IMR-90 (cell line): ENCODE results near the gene PRKCA. TPM values are rescaled to one million over a fixed set of nuclear protein-coding genes. Genes with fewer than 3 reads are reported as not detected.

Source experiments
- ATAC-seq: fragments of 200-7000 bp; cut with Tn5 transposase; 2 replicates; pipeline ENCODE4 v1.9.1; 2020; ENCODE audit warnings: low read depth, mild to moderate bottlenecking, moderate library complexity
- BruUV-seq: library from RNA; stranded (reverse); fragments of 400-500 nt; replicated peaks from 2 replicates; lab custom pipeline; 2021; lab: Mats Ljungman, UMichigan
- CTCF ChIA-PET: fragments of 300-600 bp; formaldehyde crosslinking; extraction: SDS; loops from one replicate; lab custom pipeline; 2021; ENCODE audit warnings: antibody characterized with exemption; lab: Yijun Ruan, JAX
- POLR2A ChIA-PET: fragments of 300-600 bp; sonication (Branson Sonifier 250); formaldehyde crosslinking; loops from one replicate; lab custom pipeline; 2022; ENCODE audit warnings: antibody characterized with exemption; ENCODE audit not compliant: unreplicated experiment; lab: Charles Lee
- DNase-seq: peaks from one replicate; pipeline ENCODE4 v3.0.0; 2013
- H2AFZ ChIP-seq: replicated peaks from 2 replicates; pipeline ENCODE3; 2013; ENCODE audit warnings: low read length, mild to moderate bottlenecking; ENCODE audit not compliant: poor library complexity
- H2AK5ac ChIP-seq: 2 replicates; pipeline ENCODE4 v1.6.1; 2013; ENCODE audit warnings: low read depth, low read length, inconsistent platforms
- H2AK9ac ChIP-seq: replicated peaks from 2 replicates; pipeline ENCODE3; 2013; ENCODE audit warnings: mild to moderate bottlenecking, low read depth, low read length, moderate library complexity; ENCODE audit not compliant: poor library complexity
- H2BK120ac ChIP-seq: 2 replicates; pipeline ENCODE4 v1.6.1; 2013; ENCODE audit warnings: low read depth, low read length, inconsistent platforms
- H2BK15ac ChIP-seq: 3 replicates; pipeline ENCODE4 v1.6.1; 2013; ENCODE audit warnings: low read depth, low read length, inconsistent platforms
- H2BK20ac ChIP-seq: 2 replicates; pipeline ENCODE4 v1.6.1; 2013; ENCODE audit warnings: low read depth, mild to moderate bottlenecking, inconsistent platforms, low read length, moderate library complexity
- H2BK5ac ChIP-seq: 2 replicates; pipeline ENCODE4 v1.6.1; 2013; ENCODE audit warnings: mild to moderate bottlenecking, low read depth, low read length, inconsistent platforms; ENCODE audit not compliant: poor library complexity, severe bottlenecking
- H3K14ac ChIP-seq: replicated peaks from 2 replicates; pipeline ENCODE4 v1.6.1; 2013; ENCODE audit warnings: low read depth, low read length, inconsistent platforms
- H3K18ac ChIP-seq: 2 replicates; pipeline ENCODE4 v1.6.1; 2013; ENCODE audit warnings: low read depth, low read length, control low read depth
- H3K23ac ChIP-seq: 2 replicates; pipeline ENCODE4 v1.6.1; 2013; ENCODE audit warnings: low read depth, low read length, inconsistent platforms
- H3K27ac ChIP-seq: 2 replicates; pipeline ENCODE4 v1.5.1; 2013; ENCODE audit warnings: mild to moderate bottlenecking, control low read depth, low read length; ENCODE audit not compliant: insufficient read depth
- H3K27me3 ChIP-seq: 2 replicates; pipeline ENCODE4 v1.6.1; 2013; ENCODE audit warnings: low read length; ENCODE audit not compliant: control insufficient read depth, insufficient read depth
- H3K36me3 ChIP-seq: 2 replicates; pipeline ENCODE4 v1.6.1; 2013; ENCODE audit warnings: low read length, mixed read lengths; ENCODE audit not compliant: control insufficient read depth, insufficient read depth
- H3K4ac ChIP-seq: 2 replicates; pipeline ENCODE4 v1.6.1; 2013; ENCODE audit warnings: low read depth, low read length, inconsistent platforms
- H3K4me1 ChIP-seq: 2 replicates; pipeline ENCODE4 v1.6.1; 2013; ENCODE audit warnings: low read length, mixed read lengths; ENCODE audit not compliant: control insufficient read depth, insufficient read depth
- H3K4me2 ChIP-seq: 2 replicates; pipeline ENCODE4 v1.6.1; 2013; ENCODE audit warnings: low read depth, mild to moderate bottlenecking, control low read depth, low read length, moderate library complexity
- H3K4me3 ChIP-seq: 2 replicates; pipeline ENCODE4 v1.5.1; 2013; ENCODE audit warnings: low read depth, mild to moderate bottlenecking, control low read depth, low read length, moderate library complexity; ENCODE audit not compliant: insufficient read depth
- H3K56ac ChIP-seq: 2 replicates; pipeline ENCODE4 v1.6.1; 2013; ENCODE audit warnings: low read length, inconsistent platforms; ENCODE audit not compliant: insufficient read depth; ENCODE audit errors: extremely low read depth
- H3K79me1 ChIP-seq, 2 experiments: 2 replicates each; pipeline ENCODE4 v1.6.1; 2013; ENCODE audit warnings: low read length in 2 of 2, inconsistent platforms in 1 of 2, low read depth in 1 of 2
- H3K9ac ChIP-seq: 2 replicates; pipeline ENCODE4 v1.6.1; 2013; ENCODE audit warnings: low read depth, low read length, control low read depth
- H3K9me1 ChIP-seq: 2 replicates; pipeline ENCODE4 v1.6.1; 2013; ENCODE audit warnings: low read length, inconsistent platforms; ENCODE audit not compliant: insufficient read depth
- H3K9me3 ChIP-seq: 2 replicates; pipeline ENCODE4 v1.6.1; 2013; ENCODE audit warnings: low read length; ENCODE audit not compliant: control insufficient read depth, insufficient read depth
- H4K20me1 ChIP-seq: 2 replicates; pipeline ENCODE4 v1.6.1; 2013; ENCODE audit warnings: low read length, inconsistent platforms; ENCODE audit not compliant: insufficient read depth
- H4K5ac ChIP-seq: 2 replicates; pipeline ENCODE4 v1.6.1; 2013; ENCODE audit warnings: mild to moderate bottlenecking, low read depth, low read length, control low read depth
- H4K8ac ChIP-seq, 2 experiments: 2 replicates each; pipeline ENCODE4 v1.6.1; 2013; ENCODE audit warnings: low read depth in 2 of 2, low read length in 2 of 2, control low read depth in 1 of 2, inconsistent platforms in 1 of 2
- H4K91ac ChIP-seq: 2 replicates; pipeline ENCODE4 v1.6.1; 2013; ENCODE audit warnings: low read depth, low read length, inconsistent platforms; ENCODE audit not compliant: insufficient read depth
- BHLHE40 ChIP-seq: fragments of 150-350 bp; IDR thresholded peaks from 2 replicates; pipeline ENCODE4 v1.6.1; 2016; ENCODE audit warnings: mild to moderate bottlenecking, low read depth, low read length
- CEBPB ChIP-seq: IDR thresholded peaks from 2 replicates; pipeline ENCODE4 v1.6.1; 2012; ENCODE audit warnings: low read depth, low read length, improper control_type of control experiment
- CHD1 ChIP-seq: IDR thresholded peaks from 2 replicates; pipeline ENCODE4 v1.6.1; 2012; ENCODE audit warnings: low read depth, low read length, improper control_type of control experiment
- CTCF ChIP-seq: conservative IDR thresholded peaks from 2 replicates; pipeline ENCODE4 v1.5.1; 2012; ENCODE audit warnings: mild to moderate bottlenecking, low read depth, low read length, improper control_type of control experiment
- ELK1 ChIP-seq: fragments of 150-350 bp; IDR thresholded peaks from 2 replicates; pipeline ENCODE4 v1.6.1; 2016; ENCODE audit warnings: low read depth, mild to moderate bottlenecking, low read length, moderate library complexity, borderline replicate concordance
- FOS ChIP-seq: fragments of 150-350 bp; IDR thresholded peaks from 2 replicates; pipeline ENCODE4 v1.6.1; 2016; ENCODE audit warnings: low read depth, low read length
- MAFK ChIP-seq: IDR thresholded peaks from 2 replicates; pipeline ENCODE4 v1.6.1; 2012; ENCODE audit warnings: low read depth, low read length, improper control_type of control experiment
- MAZ ChIP-seq: IDR thresholded peaks from 2 replicates; pipeline ENCODE4 v1.6.1; 2012; ENCODE audit warnings: low read depth, mild to moderate bottlenecking, low read length, improper control_type of control experiment, moderate library complexity, borderline replicate concordance
- MXI1 ChIP-seq: IDR thresholded peaks from 2 replicates; pipeline ENCODE4 v1.6.1; 2012; ENCODE audit warnings: low read depth, mild to moderate bottlenecking, low read length, moderate library complexity, borderline replicate concordance
- NFE2L2 ChIP-seq: fragments of 150-350 bp; IDR thresholded peaks from 2 replicates; pipeline ENCODE4 v1.6.1; 2016; ENCODE audit warnings: low read depth, mild to moderate bottlenecking, low read length
- POLR2A ChIP-seq: IDR thresholded peaks from 2 replicates; pipeline ENCODE4 v1.6.1; 2012; ENCODE audit warnings: mild to moderate bottlenecking, low read depth, low read length
- RAD21 ChIP-seq: IDR thresholded peaks from 2 replicates; pipeline ENCODE4 v1.6.1; 2012; ENCODE audit warnings: low read length, improper control_type of control experiment
- RCOR1 ChIP-seq: IDR thresholded peaks from 2 replicates; pipeline ENCODE4 v1.6.1; 2012; ENCODE audit warnings: mild to moderate bottlenecking, low read length, improper control_type of control experiment; ENCODE audit not compliant: insufficient replicate concordance
- RFX5 ChIP-seq: IDR thresholded peaks from 2 replicates; pipeline ENCODE4 v1.8.0; 2012; ENCODE audit warnings: low read depth, mild to moderate bottlenecking, low read length, moderate library complexity
- SMC3 ChIP-seq: fragments of 150-350 bp; IDR thresholded peaks from 2 replicates; pipeline ENCODE4 v1.6.1; 2016; ENCODE audit warnings: low read depth, mild to moderate bottlenecking, antibody characterized with exemption, low read length, moderate library complexity
- USF2 ChIP-seq: fragments of 150-350 bp; IDR thresholded peaks from 2 replicates; pipeline ENCODE4 v1.6.1; 2017; ENCODE audit warnings: mild to moderate bottlenecking, antibody characterized with exemption, low read length, low read depth
- WGBS, 2 experiments: methylation state at CpG; one replicate each; pipeline versions ENCODE4 v1.1.5 to v1.1.7; 2013; ENCODE audit warnings: missing lambda C conversion rate in 2 of 2; ENCODE audit not compliant: insufficient read length in 1 of 2; ENCODE audit errors: extremely low coverage in 2 of 2; 5-methylcytosine and 5-hydroxymethylcytosine counted together
- dilution Hi-C: fragments of 300-500 bp; cut with HindIII; formaldehyde crosslinking; loops from one replicate; pipeline ENCODE4 v1.14.3; 2018; ENCODE audit warnings: low sequenced_read_pairs; ENCODE audit not compliant: unreplicated experiment
- in situ Hi-C: fragments of 300-500 bp; cut with MboI; formaldehyde crosslinking; loops from 3 replicates; pipeline ENCODE4 v1.14.3; 2019; ENCODE audit warnings: low sequenced_read_pairs, inconsistent platforms, mixed read lengths
- intact Hi-C: fragments of 100-400 bp; cut with micrococcal nuclease; formaldehyde crosslinking; loops from 2 replicates; pipeline ENCODE4 v1.10.0; 2022
- polyA plus RNA-seq, 3 experiments: library from polyadenylated mRNA; depleted of rRNA; stranded (reverse); fragments of >200 nt; gene quantifications; 2 replicates each; pipeline ENCODE4 v1.2.3, GENCODE V29; 2012; ENCODE audit warnings: low replicate concordance in 1 of 3
- total RNA-seq: library from RNA; depleted of rRNA; stranded (reverse); fragments of >200 nt; gene quantifications from 2 replicates; pipeline ENCODE4 v1.2.3, GENCODE V29; 2012

Gene PRKCA
- total and polyA plus RNA-seq, 2 of the 4 experiments (the other 2 are of a cell fraction) = 31.0 to 46.0 TPM

GRCh38 chr17:66345264-66345663 is 42.9 kb downstream of the PRKCA start:
- H3K36me3 ChIP-seq = no peaks in the 10 kb centered on the region
- H3K9me3 ChIP-seq = no peaks in the 10 kb centered on the region
- H2AK5ac ChIP-seq = no peak overlapping the region
- CTCF ChIA-PET = no interaction called here
- H2BK20ac ChIP-seq = no peak overlapping the region
- POLR2A ChIA-PET = interaction anchor here (0.6 kb wide), 1 partner anchor 1289 kb away, joined by 9 read pairs; the partner anchor contains the start of gene GNA13
- 0 out of 2 replicates have a peak overlapping the region, but pooled peaks have one; percentile 7 for H3K4me2 ChIP-seq
- no peak overlapping the region for H3K27ac ChIP-seq
- H4K8ac ChIP-seq = no peak overlapping the region
- peaks cover 30 to 69% of the 10 kb centered on the region in 2 experiments for H3K79me1 ChIP-seq
- no peak overlapping the region for H3K4me3 ChIP-seq
- no peak for ATAC-seq
- H3K4me1 ChIP-seq = peaks cover 14% of the 10 kb centered on the region
- H2AK9ac ChIP-seq = no peak overlapping the region
- H3K4ac ChIP-seq = no peak overlapping the region
- H3K56ac ChIP-seq = no peak overlapping the region
- no peak overlapping the region for H2AFZ ChIP-seq
- no peak overlapping the region for H2BK120ac ChIP-seq
- H3K14ac ChIP-seq = no peak overlapping the region
- no peaks in the 10 kb centered on the region for H3K27me3 ChIP-seq
- intact Hi-C loops (no loop called here), dilution Hi-C loops (no loop called here), in situ Hi-C loops (no loop called here)
- no peak for DNase-seq
- H3K18ac ChIP-seq = no peak overlapping the region
- peaks cover 30% of the 10 kb centered on the region; the same call in 1 of the 2 replicates for H4K20me1 ChIP-seq
- no peak overlapping the region for H4K91ac ChIP-seq
- TF ChIP-seq RAD21 (no peak), NFE2L2 (no peak), BHLHE40 (no peak), CHD1 (no peak), MXI1 (no peak), MAZ (no peak), RFX5 (no peak), FOS (no peak), POLR2A (no peak), ELK1 (no peak), USF2 (no peak), RCOR1 (no peak), CEBPB (no peak), CTCF (no peak), MAFK (no peak), SMC3 (no peak)
- no peak overlapping the region for H3K23ac ChIP-seq
- no peak overlapping the region for H3K9ac ChIP-seq
- no peak overlapping the region for H4K5ac ChIP-seq
- WGBS, 2 experiments = no CpG with 5 or more reads among the region's 4 CpGs
- no peak overlapping the region for H2BK15ac ChIP-seq
- H2BK5ac ChIP-seq = no peak overlapping the region
- no TSS peak for BruUV-seq
- peaks cover 16% of the 10 kb centered on the region for H3K9me1 ChIP-seq
